NB4 (cell line): Measurements from ENCODE around the gene PPARA.

Source experiments
- DNase-seq: peaks from one replicate; pipeline ENCODE4 v3.0.0; 2010; ENCODE audit warnings: low read depth
- H3K4me3 ChIP-seq: one replicate; pipeline ENCODE4 v1.5.1; 2011; ENCODE audit warnings: mild to moderate bottlenecking, low read depth, low read length, moderate library complexity
- MYC ChIP-seq: IDR thresholded peaks from 2 replicates; pipeline ENCODE4 v1.6.1; 2011; ENCODE audit warnings: low read depth, low read length
- POLR2A ChIP-seq: IDR thresholded peaks from 2 replicates; pipeline ENCODE4 v1.6.1; 2011; ENCODE audit warnings: mild to moderate bottlenecking; ENCODE audit not compliant: insufficient read length; ENCODE audit errors: extremely low read depth
- TF ChIP-seq, protein P1 (sequence below): IDR thresholded peaks from one replicate; pipeline ENCODE4 v1.5.1; 2012; ENCODE audit warnings: low read depth, low read length
- TF ChIP-seq, protein P2 (sequence below): IDR thresholded peaks from 2 replicates; pipeline ENCODE4 v1.6.1; 2011; ENCODE audit warnings: low read depth, low read length

Gene PPARA

DNA sequence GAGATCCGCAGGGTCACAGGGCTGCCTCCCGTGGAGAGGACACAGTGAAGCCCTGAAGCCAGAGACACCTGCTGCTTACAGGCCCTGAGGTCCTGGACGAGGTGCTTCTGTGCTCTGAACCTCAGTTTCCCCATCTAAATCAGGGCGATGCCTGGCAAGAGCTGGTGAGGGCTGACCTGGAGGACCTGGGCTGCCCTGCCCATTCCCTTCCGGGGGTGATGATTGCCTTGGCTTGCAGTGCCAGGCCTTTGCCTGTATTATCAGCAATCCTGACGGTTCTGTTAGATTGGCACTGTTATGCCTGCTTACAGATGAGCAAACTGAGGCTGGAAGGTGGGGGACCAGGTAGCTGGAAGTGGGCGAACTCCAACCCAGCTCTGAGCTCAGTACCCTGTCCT, 138.5 kb downstream of the PPARA start:
- TF ChIP-seq POLR2A (no peak), MYC (no peak)
- TF ChIP-seq, protein P1, sequence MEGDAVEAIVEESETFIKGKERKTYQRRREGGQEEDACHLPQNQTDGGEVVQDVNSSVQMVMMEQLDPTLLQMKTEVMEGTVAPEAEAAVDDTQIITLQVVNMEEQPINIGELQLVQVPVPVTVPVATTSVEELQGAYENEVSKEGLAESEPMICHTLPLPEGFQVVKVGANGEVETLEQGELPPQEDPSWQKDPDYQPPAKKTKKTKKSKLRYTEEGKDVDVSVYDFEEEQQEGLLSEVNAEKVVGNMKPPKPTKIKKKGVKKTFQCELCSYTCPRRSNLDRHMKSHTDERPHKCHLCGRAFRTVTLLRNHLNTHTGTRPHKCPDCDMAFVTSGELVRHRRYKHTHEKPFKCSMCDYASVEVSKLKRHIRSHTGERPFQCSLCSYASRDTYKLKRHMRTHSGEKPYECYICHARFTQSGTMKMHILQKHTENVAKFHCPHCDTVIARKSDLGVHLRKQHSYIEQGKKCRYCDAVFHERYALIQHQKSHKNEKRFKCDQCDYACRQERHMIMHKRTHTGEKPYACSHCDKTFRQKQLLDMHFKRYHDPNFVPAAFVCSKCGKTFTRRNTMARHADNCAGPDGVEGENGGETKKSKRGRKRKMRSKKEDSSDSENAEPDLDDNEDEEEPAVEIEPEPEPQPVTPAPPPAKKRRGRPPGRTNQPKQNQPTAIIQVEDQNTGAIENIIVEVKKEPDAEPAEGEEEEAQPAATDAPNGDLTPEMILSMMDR, result no peak
- TF ChIP-seq, protein P2, sequence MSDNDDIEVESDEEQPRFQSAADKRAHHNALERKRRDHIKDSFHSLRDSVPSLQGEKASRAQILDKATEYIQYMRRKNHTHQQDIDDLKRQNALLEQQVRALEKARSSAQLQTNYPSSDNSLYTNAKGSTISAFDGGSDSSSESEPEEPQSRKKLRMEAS, result no peak
- H3K4me3 ChIP-seq, result no peak overlapping the region
- DNase-seq, result no peak

DNA sequence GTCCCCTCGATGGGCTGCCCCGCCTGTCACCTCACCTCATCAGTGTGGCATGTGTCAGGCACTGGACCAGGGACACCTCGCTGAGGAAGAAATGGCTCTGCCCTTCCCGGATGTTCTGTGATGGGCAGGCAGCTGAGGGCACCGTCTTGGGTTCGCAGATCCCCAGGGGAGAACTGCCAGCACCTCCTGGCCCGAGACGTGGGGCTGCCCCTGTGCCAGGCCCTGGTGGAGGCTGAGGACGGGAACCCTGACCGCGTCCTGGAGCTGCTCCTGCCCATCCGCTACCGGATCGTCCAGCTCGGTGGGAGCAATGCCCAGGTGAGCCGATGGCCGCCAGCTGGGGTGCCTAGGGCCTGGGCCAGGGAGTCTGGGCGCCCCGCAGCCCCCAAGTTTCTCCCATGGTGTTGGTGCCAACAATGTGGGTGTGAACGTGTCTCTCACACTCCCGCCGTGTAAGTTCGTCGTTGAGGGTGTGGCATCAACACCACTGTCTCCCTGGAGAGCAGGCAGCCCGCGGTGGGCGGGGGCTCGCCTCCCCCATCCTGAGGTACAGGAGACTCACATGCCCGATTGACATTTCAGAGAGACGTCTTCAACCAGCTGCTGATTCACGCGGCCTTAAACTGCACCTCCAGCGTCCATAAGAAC, 139.0 kb downstream of the PPARA start:
- TF ChIP-seq MYC (no peak), POLR2A (no peak)
- TF ChIP-seq, protein P2, result no peak
- TF ChIP-seq, protein P1, result no peak
- peak; percentile 25 for DNase-seq
- H3K4me3 ChIP-seq, result no peak overlapping the region

DNA sequence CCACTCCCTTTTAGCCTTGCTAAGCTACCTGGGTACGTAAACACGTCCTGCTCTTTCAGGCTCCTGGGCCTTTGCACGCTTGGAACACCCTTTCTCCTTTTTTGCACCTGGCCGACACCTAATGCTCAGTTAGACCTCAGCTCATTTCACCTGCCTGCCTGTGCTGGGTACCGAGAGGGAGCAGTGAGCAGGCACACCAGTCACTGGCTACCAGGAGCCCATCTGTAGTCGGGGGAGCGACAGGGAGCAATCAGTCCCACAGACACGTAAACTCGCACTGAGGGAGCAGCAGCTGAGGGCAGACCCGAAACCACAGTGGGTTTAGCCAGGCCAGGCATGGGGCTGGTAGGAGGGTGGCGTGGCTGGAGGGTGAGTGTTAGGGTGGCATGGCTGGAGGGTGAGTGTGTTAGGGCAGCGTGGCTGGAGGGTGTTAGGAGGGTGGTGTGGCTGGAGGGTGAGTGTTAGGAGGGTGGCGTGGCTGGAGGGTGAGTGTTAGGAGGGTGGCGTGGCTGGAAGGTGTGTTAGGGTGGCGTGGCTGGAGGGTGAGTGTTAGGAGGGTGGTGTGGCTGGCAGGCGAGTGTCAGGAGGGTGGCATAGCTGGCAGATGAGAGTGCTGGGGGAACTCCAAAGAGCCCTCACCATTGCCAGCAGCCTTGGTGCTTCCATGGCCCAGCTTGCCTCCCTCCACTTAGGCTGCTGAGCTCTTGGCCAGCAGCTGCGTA, 140.0 kb downstream of the PPARA start:
- DNase-seq, result no peak
- TF ChIP-seq MYC (no peak), POLR2A (no peak)
- TF ChIP-seq, protein P1, result no peak
- TF ChIP-seq, protein P2, result no peak
- no peak overlapping the region for H3K4me3 ChIP-seq

DNA sequence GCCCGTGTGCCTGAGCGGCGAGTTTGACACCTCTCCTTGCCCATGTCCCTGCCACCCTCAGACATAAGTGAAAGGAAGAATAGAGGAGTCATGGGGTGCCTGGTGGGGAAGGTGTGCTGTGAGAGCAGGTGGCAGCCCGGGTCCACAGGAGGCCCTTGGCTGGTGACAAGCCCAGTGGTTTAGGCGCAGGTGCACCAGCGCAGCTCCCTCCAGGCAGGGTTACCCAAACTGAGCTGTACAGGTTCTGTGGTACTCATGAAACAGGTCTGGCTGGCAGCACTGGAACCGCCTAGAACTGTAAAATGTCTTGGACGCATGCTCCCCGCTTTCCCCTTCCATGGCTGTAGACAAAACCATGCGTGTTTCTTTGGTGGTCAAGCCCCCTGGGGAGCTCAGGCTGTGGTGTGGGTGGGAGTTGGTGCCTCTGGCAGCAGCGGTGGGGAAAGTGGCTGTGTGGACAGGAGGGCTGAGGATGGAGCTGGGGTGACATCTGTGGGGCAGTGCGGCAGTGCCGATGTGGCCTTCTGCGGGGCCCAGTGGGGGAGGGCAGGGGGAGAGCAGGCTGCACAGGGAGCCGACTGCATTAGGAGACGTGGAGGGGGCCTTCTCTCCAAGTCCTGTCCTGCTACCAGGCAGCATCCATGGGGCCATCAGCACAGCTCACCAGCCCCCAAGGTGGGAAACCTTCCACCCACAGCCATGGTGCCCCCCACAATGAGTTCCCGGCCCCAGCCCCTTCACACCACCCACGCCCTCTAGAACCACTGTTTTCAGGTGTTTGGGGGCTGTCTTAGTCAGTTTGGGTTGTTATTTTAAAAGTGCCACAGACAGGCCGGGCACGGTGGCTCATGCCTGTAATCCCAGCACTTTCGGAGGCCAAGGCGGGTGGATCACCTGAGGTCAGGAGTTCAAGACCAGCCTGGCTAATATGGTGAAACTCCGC, 140.8 kb downstream of the PPARA start:
- TF ChIP-seq, protein P1, result no peak
- TF ChIP-seq POLR2A (no peak), MYC (no peak)
- TF ChIP-seq, protein P2, result no peak
- peak; percentile 45 for DNase-seq
- H3K4me3 ChIP-seq, result no peak overlapping the region

DNA sequence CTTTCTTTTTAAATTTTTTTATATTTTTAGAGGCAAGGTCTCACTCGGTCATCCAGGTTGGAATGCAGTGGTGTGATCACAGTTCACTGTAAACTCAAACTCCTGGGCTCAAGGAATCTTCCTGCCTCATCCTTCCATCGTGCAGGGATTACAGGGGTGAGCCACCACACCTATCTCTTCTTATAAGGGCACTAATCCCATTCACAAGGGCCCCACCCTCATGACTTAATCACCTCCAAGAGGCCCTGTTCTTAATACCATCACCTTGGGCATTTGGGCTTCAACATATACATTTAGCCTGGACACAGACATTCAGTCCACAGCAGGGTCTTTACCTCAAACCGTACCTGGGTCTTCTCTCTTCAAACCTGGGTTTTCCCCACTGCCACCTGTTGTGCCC, 141.8 kb downstream of the PPARA start:
- no peak overlapping the region for H3K4me3 ChIP-seq
- TF ChIP-seq MYC (no peak), POLR2A (no peak)
- TF ChIP-seq, protein P2, result no peak
- TF ChIP-seq, protein P1, result no peak
- no peak for DNase-seq
